Ovary (tissue), 3 donors: ENCODE measurements around the gene YIF1A.

Source experiments
- CTCF ChIP-seq, 3 donors: fragments of 450-650 bp in 2 of 3; fragments of 200-600 bp in 1 of 3; IDR thresholded peaks; one replicate each; pipeline versions ENCODE4 v1.5.1 to v1.8.0; 2016 to 2022; ENCODE audit warnings: antibody characterized with exemption in 3 of 3, mild to moderate bottlenecking in 1 of 3
- EP300 ChIP-seq: sonication (generic); formaldehyde crosslinking; IDR thresholded peaks from one replicate; pipeline ENCODE4 v1.6.1; 2017; ENCODE audit warnings: antibody characterized with exemption
- POLR2A ChIP-seq: fragments of 450-650 bp; IDR thresholded peaks from one replicate; pipeline ENCODE4 v1.6.1; 2017; ENCODE audit warnings: antibody characterized with exemption, mild to moderate bottlenecking, moderate library complexity
- donor health status: DM: no; HTN: no; CAD: no.

- TF ChIP-seq CTCF (IDR thresholded peaks at IDR 0.05) (no peak), EP300 (no peak), POLR2A (no peak)
Observed at GRCh38 chr11:66240781-66241136, 48.2 kb downstream of the YIF1A start.
